GM18858 (cell line): Measurements from ENCODE around the gene PBX1.

ENCODE experiments used
- ATAC-seq: cut with Tn5 transposase; IDR thresholded peaks from one replicate; pipeline ENCODE4 v1.9.1; 2021; ENCODE audit not compliant: unreplicated experiment

Gene PBX1

GRCh38 chr1:164562947-164563520, 4.0 kb downstream of the PBX1 start:
- no peak for ATAC-seq

- no peak for ATAC-seq
Measured at GRCh38 chr1:164563721-164564360, 4.9 kb downstream of the PBX1 start.

- no peak for ATAC-seq
Measured at GRCh38 chr1:164564378-164564777, 5.4 kb downstream of the PBX1 start.

GRCh38 chr1:164565357-164565756, 6.4 kb downstream of the PBX1 start:
- ATAC-seq = no peak

- ATAC-seq = no peak
Measured at GRCh38 chr1:164567774-164568173, 8.8 kb downstream of the PBX1 start.

GRCh38 chr1:164569241-164569640, 10.3 kb downstream of the PBX1 start:
- ATAC-seq = no peak

GRCh38 chr1:164569866-164570265, 10.9 kb downstream of the PBX1 start:
- no peak for ATAC-seq

GRCh38 chr1:164571333-164571732, 12.3 kb downstream of the PBX1 start:
- no peak for ATAC-seq

- no peak for ATAC-seq
Measured at GRCh38 chr1:164575356-164575886, 16.4 kb downstream of the PBX1 start.

- ATAC-seq = no peak
Measured at GRCh38 chr1:164576291-164577271, 17.6 kb downstream of the PBX1 start.

- no peak for ATAC-seq
Measured at GRCh38 chr1:164577291-164577690, 18.3 kb downstream of the PBX1 start.

GRCh38 chr1:164578479-164579200, 19.7 kb downstream of the PBX1 start:
- ATAC-seq = no peak

GRCh38 chr1:164579381-164579780, 20.4 kb downstream of the PBX1 start:
- ATAC-seq = no peak

GRCh38 chr1:164581762-164582161, 22.8 kb downstream of the PBX1 start:
- ATAC-seq = no peak

- no peak for ATAC-seq
Measured at GRCh38 chr1:164583196-164583595, 24.2 kb downstream of the PBX1 start.

GRCh38 chr1:164583835-164584539, 25.0 kb downstream of the PBX1 start:
- no peak for ATAC-seq

GRCh38 chr1:164586591-164586990, 27.6 kb downstream of the PBX1 start:
- ATAC-seq = no peak

- no peak for ATAC-seq
Measured at GRCh38 chr1:164587617-164588501, 28.9 kb downstream of the PBX1 start.
